Right atrium auricular region (tissue), 2 donors: Measurements from ENCODE around the gene POC1A. TPM values are rescaled to one million over a fixed set of nuclear protein-coding genes. Genes with fewer than 3 reads are reported as not detected.

ENCODE experiments used
- DNase-seq: peaks from one replicate; pipeline ENCODE4 v3.0.0-alpha.2; 2019; ENCODE audit warnings: low spot score
- H3K27ac ChIP-seq, 2 donors: fragments of 200-600 bp; sonication (generic); 1 replicate in 1 of 2; 2 replicates in 1 of 2; pipeline ENCODE4 v1.5.1; 2016 to 2019
- H3K27me3 ChIP-seq, 2 donors: fragments of 200-600 bp; sonication (generic); one replicate each; pipeline versions ENCODE4 v1.5.1 to v1.6.0; 2017 to 2019
- H3K36me3 ChIP-seq: fragments of 200-600 bp; sonication (generic); one replicate; pipeline ENCODE4 v1.5.1; 2016
- H3K4me1 ChIP-seq, 2 donors: fragments of 200-600 bp; sonication (generic); one replicate each; pipeline versions ENCODE4 v1.5.1 to v1.6.0; 2017 to 2019
- H3K4me3 ChIP-seq, 2 donors: fragments of 200-600 bp; sonication (generic); 1 replicate in 1 of 2; 2 replicates in 1 of 2; pipeline ENCODE4 v1.5.1; 2017 to 2019; ENCODE audit warnings: mild to moderate bottlenecking in 1 of 2, moderate library complexity in 1 of 2
- H3K9me3 ChIP-seq, 2 donors: fragments of 200-600 bp; sonication (generic); one replicate each; pipeline ENCODE4 v1.5.1; 2019
- total RNA-seq, 2 donors: library from RNA; depleted of rRNA; stranded (reverse); fragments of >200 nt; gene quantifications; one replicate each; pipeline ENCODE4 v1.1.0, GENCODE V29; 2016
- TF ChIP-seq, protein P1 (sequence below), 2 donors: fragments of 200-600 bp; sonication (generic); IDR thresholded peaks; one replicate each; pipeline ENCODE4 v1.5.1; 2019; ENCODE audit warnings: antibody characterized with exemption in 2 of 2

Gene POC1A
- total RNA-seq, 2 donors from 2014 or later: 0.47 to 0.78 TPM

- Histone ChIP-seq H3K27me3 (no peaks in the 10 kb centered on the region), H3K27ac (peak overlapping the region; percentile 68 to 82), H3K4me3 (no peak overlapping the region), H3K4me1 (peaks cover 0 to 52% of the 10 kb centered on the region in 2 donors), H3K36me3 (no peaks in the 10 kb centered on the region), H3K9me3 (no peaks in the 10 kb centered on the region)
- DNase-seq: no peak
- TF ChIP-seq, protein P1, sequence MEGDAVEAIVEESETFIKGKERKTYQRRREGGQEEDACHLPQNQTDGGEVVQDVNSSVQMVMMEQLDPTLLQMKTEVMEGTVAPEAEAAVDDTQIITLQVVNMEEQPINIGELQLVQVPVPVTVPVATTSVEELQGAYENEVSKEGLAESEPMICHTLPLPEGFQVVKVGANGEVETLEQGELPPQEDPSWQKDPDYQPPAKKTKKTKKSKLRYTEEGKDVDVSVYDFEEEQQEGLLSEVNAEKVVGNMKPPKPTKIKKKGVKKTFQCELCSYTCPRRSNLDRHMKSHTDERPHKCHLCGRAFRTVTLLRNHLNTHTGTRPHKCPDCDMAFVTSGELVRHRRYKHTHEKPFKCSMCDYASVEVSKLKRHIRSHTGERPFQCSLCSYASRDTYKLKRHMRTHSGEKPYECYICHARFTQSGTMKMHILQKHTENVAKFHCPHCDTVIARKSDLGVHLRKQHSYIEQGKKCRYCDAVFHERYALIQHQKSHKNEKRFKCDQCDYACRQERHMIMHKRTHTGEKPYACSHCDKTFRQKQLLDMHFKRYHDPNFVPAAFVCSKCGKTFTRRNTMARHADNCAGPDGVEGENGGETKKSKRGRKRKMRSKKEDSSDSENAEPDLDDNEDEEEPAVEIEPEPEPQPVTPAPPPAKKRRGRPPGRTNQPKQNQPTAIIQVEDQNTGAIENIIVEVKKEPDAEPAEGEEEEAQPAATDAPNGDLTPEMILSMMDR (IDR thresholded peaks at IDR 0.05): peak in 1 of 2 donors; percentile 49
These were observed 113.0 kb downstream of the POC1A start for GRCh38 chr3:52041118-52041731.

DNA sequence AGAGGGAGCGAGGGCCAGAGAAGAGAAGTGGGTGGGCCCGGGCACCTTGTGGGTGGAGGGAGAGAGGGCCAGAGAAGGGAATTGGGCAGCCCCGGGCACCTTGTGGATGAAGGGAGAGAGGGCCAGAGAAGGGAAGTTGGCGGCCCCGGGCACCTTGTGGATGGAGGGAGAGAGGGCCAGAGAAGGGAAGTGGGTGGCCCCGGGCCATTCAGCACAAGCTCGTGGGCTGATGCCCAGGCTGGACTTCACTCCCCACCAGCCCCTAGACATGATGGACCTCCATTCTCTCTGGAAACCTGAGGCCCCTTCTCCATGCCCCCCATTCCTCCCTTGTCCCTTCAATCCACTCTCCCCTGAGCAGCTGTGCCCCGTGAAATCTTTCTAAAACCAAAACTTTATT lies 113.6 kb downstream of the POC1A start:
- TF ChIP-seq, protein P1 (IDR thresholded peaks at IDR 0.05): no peak
- no peak for DNase-seq
- Histone ChIP-seq H3K4me3 (no peak overlapping the region), H3K27ac (peak overlapping the region; percentile 68 to 82), H3K9me3 (no peaks in the 10 kb centered on the region), H3K4me1 (peaks cover 0 to 46% of the 10 kb centered on the region in 2 donors), H3K27me3 (no peaks in the 10 kb centered on the region), H3K36me3 (no peaks in the 10 kb centered on the region)

- Histone ChIP-seq H3K27me3 (no peaks in the 10 kb centered on the region), H3K36me3 (no peaks in the 10 kb centered on the region), H3K4me3 (no peak overlapping the region), H3K9me3 (no peaks in the 10 kb centered on the region), H3K4me1 (peaks cover 0 to 42% of the 10 kb centered on the region in 2 donors), H3K27ac (peak overlapping the region; percentile 68 to 82)
- TF ChIP-seq, protein P1 (IDR thresholded peaks at IDR 0.05): no peak
- DNase-seq: peak; percentile 93
These were observed 114.4 kb downstream of the POC1A start for GRCh38 chr3:52039846-52040245.

GRCh38 chr3:52039426-52039825 lies 114.8 kb downstream of the POC1A start:
- TF ChIP-seq, protein P1 (IDR thresholded peaks at IDR 0.05): no peak
- H3K27me3 ChIP-seq: no peaks in the 10 kb centered on the region
- DNase-seq: no peak
- H3K4me1 ChIP-seq: peaks cover 0 to 39% of the 10 kb centered on the region in 2 donors
- no peak overlapping the region for H3K4me3 ChIP-seq
- H3K9me3 ChIP-seq: no peaks in the 10 kb centered on the region
- H3K36me3 ChIP-seq: no peaks in the 10 kb centered on the region
- H3K27ac ChIP-seq: peak overlapping the region; percentile 68 to 82

GRCh38 chr3:52038227-52038626 lies 116.0 kb downstream of the POC1A start:
- Histone ChIP-seq H3K4me3 (no peak overlapping the region), H3K36me3 (no peaks in the 10 kb centered on the region), H3K27me3 (no peaks in the 10 kb centered on the region), H3K9me3 (no peaks in the 10 kb centered on the region), H3K27ac (no peak overlapping the region), H3K4me1 (peaks cover 0 to 32% of the 10 kb centered on the region in 2 donors)
- TF ChIP-seq, protein P1 (IDR thresholded peaks at IDR 0.05): no peak
- no peak for DNase-seq

DNA sequence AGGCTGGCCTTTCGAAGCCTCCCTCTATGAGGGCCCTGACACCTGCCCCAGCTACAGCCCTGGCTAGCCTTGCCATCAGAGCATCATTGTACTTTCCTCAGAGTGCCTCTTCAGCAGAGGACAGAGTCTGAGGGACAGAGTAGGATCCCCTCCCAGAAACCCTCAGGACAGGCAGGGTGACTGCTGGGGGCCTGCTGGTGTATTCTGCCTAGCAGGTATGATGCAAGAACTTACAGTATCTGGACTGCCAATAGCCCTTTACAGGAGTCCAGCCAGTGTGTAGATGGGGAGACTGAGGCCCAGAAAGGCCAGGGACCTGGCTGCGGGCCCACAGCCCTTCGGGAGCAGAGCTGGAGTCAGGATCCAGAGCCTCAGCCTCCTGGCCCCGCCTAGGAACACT lies 116.9 kb downstream of the POC1A start:
- peaks cover 0 to 38% of the 10 kb centered on the region in 2 donors for H3K4me1 ChIP-seq
- no peaks in the 10 kb centered on the region for H3K27me3 ChIP-seq
- no peaks in the 10 kb centered on the region for H3K9me3 ChIP-seq
- no peaks in the 10 kb centered on the region for H3K36me3 ChIP-seq
- H3K4me3 ChIP-seq: no peak overlapping the region
- no peak overlapping the region for H3K27ac ChIP-seq
- TF ChIP-seq, protein P1 (IDR thresholded peaks at IDR 0.05): no peak
- no peak for DNase-seq
